Measurements from ENCODE around the gene PARD3. TPM values are rescaled to one million over a fixed set of nuclear protein-coding genes. Genes with fewer than 3 reads are reported as not detected.

Gene PARD3
- total RNA-seq, 1 experiment from 2014 or later = 46.3 TPM

GRCh38 chr10:34748767-34749166 is 66.3 kb downstream of the PARD3 start:
- no peak for TF ChIP-seq ZBTB33 (IDR thresholded peaks at IDR 0.05; ENCODE audit: extremely low read depth, insufficient replicate concordance, low read length)
- TF ChIP-seq SIN3A (IDR thresholded peaks at IDR 0.05; ENCODE audit: low read depth) = no peak
- no peak for TF ChIP-seq FOSL1 (IDR thresholded peaks at IDR 0.05; ENCODE audit: low read depth)
- TF ChIP-seq EGR1 (IDR thresholded peaks at IDR 0.05; ENCODE audit: low read depth) = no peak
- TF ChIP-seq EZH2 (IDR thresholded peaks at IDR 0.05) = no peak
- no peak for TF ChIP-seq ZFX (IDR thresholded peaks at IDR 0.05)
- no peak for TF ChIP-seq ATF3 (IDR thresholded peaks at IDR 0.05)
- TF ChIP-seq POLR2AphosphoS5 (IDR thresholded peaks at IDR 0.05; ENCODE audit: low read depth, low read length) = no peak
- no peak for TF ChIP-seq EZH2phosphoT487 (IDR thresholded peaks at IDR 0.05; ENCODE audit: borderline replicate concordance)
- TF ChIP-seq TCF7L2 (IDR thresholded peaks at IDR 0.05; ENCODE audit: borderline replicate concordance, extremely low read depth, insufficient read depth, insufficient read length) = no peak
- TF ChIP-seq JUND (IDR thresholded peaks at IDR 0.05) = no peak
- TF ChIP-seq YY1 (IDR thresholded peaks at IDR 0.05; ENCODE audit: extremely low read depth, insufficient replicate concordance, low read depth, low read length) = no peak
- no peak for TF ChIP-seq SP1 (IDR thresholded peaks at IDR 0.05; ENCODE audit: low read depth)
- no peak for TF ChIP-seq CTCF (IDR thresholded peaks at IDR 0.05 in 2 of 3, conservative IDR thresholded peaks at IDR 0.05 in 1 of 3; ENCODE audit: borderline replicate concordance in 1 of 3, insufficient read depth in 1 of 3, low read depth in 2 of 3, low read length in 2 of 3)
- TF ChIP-seq ELF1 (IDR thresholded peaks at IDR 0.05; ENCODE audit: borderline replicate concordance, low read depth) = no peak
- no peak for TF ChIP-seq CBX3 (IDR thresholded peaks at IDR 0.05; ENCODE audit: low read depth)
- no peak for TF ChIP-seq CEBPB (IDR thresholded peaks at IDR 0.05; ENCODE audit: low read depth)
- no peak for TF ChIP-seq SRF (IDR thresholded peaks at IDR 0.05; ENCODE audit: low read depth)

More at GRCh38 chr10:34748767-34749166, 66.3 kb downstream of the PARD3 start:
- peaks cover 34 to 40% of the 10 kb centered on the region in 2 experiments for H3K4me1 ChIP-seq (ENCODE audit: control insufficient read depth in 1 of 2, insufficient read depth in 2 of 2, low read length in 2 of 2)
- H3K27me3 ChIP-seq (ENCODE audit: insufficient read depth, low read length) = no peaks in the 10 kb centered on the region
- H3K9ac ChIP-seq (ENCODE audit: low read length) = no peak overlapping the region
- H3K27ac ChIP-seq (ENCODE audit: low read depth, low read length) = no peak overlapping the region
- intact Hi-C loops (cut with micrococcal nuclease) = no loop called here
- ChIA-PET CTCF (no interaction called here), POLR2A (interaction anchor here (0.6 kb wide), 1 partner anchor 355 kb away, joined by 3 read pairs; no protein-coding TSS in a partner anchor), RAD21 (ENCODE audit: low non-redundant PET in 1 of 2, low total read pairs in 2 of 2, uncharacterized antibody in 2 of 2, unreplicated experiment in 2 of 2) (no interaction called here)
- H2AFZ ChIP-seq (ENCODE audit: low read depth, low read length, poor library complexity, severe bottlenecking) = no peak overlapping the region
- DNase-seq (ENCODE audit: low read depth, low spot score) = no peak
- H3K9me3 ChIP-seq (ENCODE audit: control insufficient read depth in 1 of 2, insufficient read depth in 1 of 2, low read depth in 1 of 2, low read length in 2 of 2) = no peaks in the 10 kb centered on the region
- no peaks in the 10 kb centered on the region for H3K9me2 ChIP-seq (ENCODE audit: insufficient read depth)
- peaks cover 73% of the 10 kb centered on the region for H3K79me2 ChIP-seq (ENCODE audit: insufficient read depth, low read length)
- H3K36me3 ChIP-seq (ENCODE audit: control insufficient read depth in 1 of 2, insufficient read depth in 2 of 2, low read length in 2 of 2) = no peaks in the 10 kb centered on the region
- no peak overlapping the region for H3K4me2 ChIP-seq (ENCODE audit: low read length)
- BruUV-seq (replicated peaks) = no TSS peak
- H4K20me1 ChIP-seq (ENCODE audit: insufficient read depth) = peaks cover 9% of the 10 kb centered on the region; the same call in 1 of the 2 replicates
- no peak overlapping the region for H3K4me3 ChIP-seq (replicated peaks in 1 of 2; ENCODE audit: low read depth in 1 of 2, low read length in 2 of 2)
- no peak for ATAC-seq

Measured in HCT116 (cell line).